ENCODE measurements around the gene PRPF18.

DNA sequence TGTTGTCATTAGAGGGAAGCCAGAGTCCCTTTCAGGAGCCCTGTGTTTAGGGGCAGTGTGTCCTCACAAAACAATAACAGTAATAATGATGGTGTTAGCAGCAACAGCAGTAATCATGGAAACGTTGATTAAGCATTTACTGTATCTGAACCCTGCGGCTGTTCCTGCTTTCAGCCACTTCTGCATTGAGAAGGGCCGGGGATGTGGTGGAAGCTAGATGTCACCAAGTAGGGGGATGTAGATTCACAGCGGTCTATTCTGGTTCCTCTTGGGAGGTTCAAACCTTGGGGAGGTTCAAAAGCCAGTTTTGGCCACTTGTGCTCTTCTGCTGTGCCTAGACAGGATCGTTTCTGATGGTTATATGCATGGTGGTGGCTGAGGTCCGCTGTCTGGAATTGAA is 44.8 kb downstream of the PRPF18 start:
- TF ChIP-seq, protein P1, sequence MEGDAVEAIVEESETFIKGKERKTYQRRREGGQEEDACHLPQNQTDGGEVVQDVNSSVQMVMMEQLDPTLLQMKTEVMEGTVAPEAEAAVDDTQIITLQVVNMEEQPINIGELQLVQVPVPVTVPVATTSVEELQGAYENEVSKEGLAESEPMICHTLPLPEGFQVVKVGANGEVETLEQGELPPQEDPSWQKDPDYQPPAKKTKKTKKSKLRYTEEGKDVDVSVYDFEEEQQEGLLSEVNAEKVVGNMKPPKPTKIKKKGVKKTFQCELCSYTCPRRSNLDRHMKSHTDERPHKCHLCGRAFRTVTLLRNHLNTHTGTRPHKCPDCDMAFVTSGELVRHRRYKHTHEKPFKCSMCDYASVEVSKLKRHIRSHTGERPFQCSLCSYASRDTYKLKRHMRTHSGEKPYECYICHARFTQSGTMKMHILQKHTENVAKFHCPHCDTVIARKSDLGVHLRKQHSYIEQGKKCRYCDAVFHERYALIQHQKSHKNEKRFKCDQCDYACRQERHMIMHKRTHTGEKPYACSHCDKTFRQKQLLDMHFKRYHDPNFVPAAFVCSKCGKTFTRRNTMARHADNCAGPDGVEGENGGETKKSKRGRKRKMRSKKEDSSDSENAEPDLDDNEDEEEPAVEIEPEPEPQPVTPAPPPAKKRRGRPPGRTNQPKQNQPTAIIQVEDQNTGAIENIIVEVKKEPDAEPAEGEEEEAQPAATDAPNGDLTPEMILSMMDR (IDR thresholded peaks at IDR 0.05), result no peak
- TF ChIP-seq POLR2A (IDR thresholded peaks at IDR 0.05), result no peak
